ENCODE measurements around the gene SRD5A2. TPM values are rescaled to one million over a fixed set of nuclear protein-coding genes. Genes with fewer than 3 reads are reported as not detected.
A peak's percentile ranks its signal among the peaks of the same experiment; 100 is the strongest.

Gene SRD5A2
- polyA plus RNA-seq, 1 donor = 0.22 TPM

- no peak overlapping the region for H3K27ac ChIP-seq (ENCODE audit: low read length)
- no peaks in the 10 kb centered on the region for H3K36me3 ChIP-seq (ENCODE audit: control insufficient read depth, insufficient read depth, low read length)
- no peaks in the 10 kb centered on the region for H3K27me3 ChIP-seq (ENCODE audit: control insufficient read depth, insufficient read depth, low read length)
- H3K4me1 ChIP-seq (ENCODE audit: control insufficient read depth, insufficient read depth, low read length) = no peaks in the 10 kb centered on the region
- no peak overlapping the region for H3K4me3 ChIP-seq (ENCODE audit: low read length)
- WGBS (ENCODE audit: insufficient coverage, low lambda C conversion rate) = no CpG with 5 or more reads among the region's 1 CpG
- no peak for DNase-seq
- no peaks in the 10 kb centered on the region for H3K9me3 ChIP-seq (ENCODE audit: control insufficient read depth, low read depth, low read length)
Measured at GRCh38 chr2:31563273-31563839, 17.4 kb downstream of the SRD5A2 start.

GRCh38 chr2:31561823-31562222 lies 18.9 kb downstream of the SRD5A2 start:
- H3K27ac ChIP-seq (ENCODE audit: low read length) = no peak overlapping the region
- no peaks in the 10 kb centered on the region for H3K27me3 ChIP-seq (ENCODE audit: control insufficient read depth, insufficient read depth, low read length)
- no CpG with 5 or more reads among the region's 1 CpG for WGBS (ENCODE audit: insufficient coverage, low lambda C conversion rate)
- no peak for DNase-seq
- H3K9me3 ChIP-seq (ENCODE audit: control insufficient read depth, low read depth, low read length) = no peaks in the 10 kb centered on the region
- no peak overlapping the region for H3K4me3 ChIP-seq (ENCODE audit: low read length)
- H3K36me3 ChIP-seq (ENCODE audit: control insufficient read depth, insufficient read depth, low read length) = no peaks in the 10 kb centered on the region
- H3K4me1 ChIP-seq (ENCODE audit: control insufficient read depth, insufficient read depth, low read length) = no peaks in the 10 kb centered on the region

- Histone ChIP-seq H3K27ac (ENCODE audit: low read length) (no peak overlapping the region), H3K4me1 (ENCODE audit: control insufficient read depth, insufficient read depth, low read length) (no peaks in the 10 kb centered on the region), H3K36me3 (ENCODE audit: control insufficient read depth, insufficient read depth, low read length) (no peaks in the 10 kb centered on the region), H3K27me3 (ENCODE audit: control insufficient read depth, insufficient read depth, low read length) (no peaks in the 10 kb centered on the region), H3K9me3 (ENCODE audit: control insufficient read depth, low read depth, low read length) (peaks cover under 1% of the 10 kb centered on the region), H3K4me3 (ENCODE audit: low read length) (no peak overlapping the region)
- no peak for DNase-seq
- 71% methylated on average over 1 of the region's 7 CpGs for WGBS (ENCODE audit: insufficient coverage, low lambda C conversion rate)
Measured at GRCh38 chr2:31558401-31559295, 22.1 kb downstream of the SRD5A2 start.

GRCh38 chr2:31556940-31557339 lies 23.8 kb downstream of the SRD5A2 start:
- Histone ChIP-seq H3K9me3 (ENCODE audit: control insufficient read depth, low read depth, low read length) (peaks cover 3% of the 10 kb centered on the region), H3K4me1 (ENCODE audit: control insufficient read depth, insufficient read depth, low read length) (no peaks in the 10 kb centered on the region), H3K27me3 (ENCODE audit: control insufficient read depth, insufficient read depth, low read length) (no peaks in the 10 kb centered on the region), H3K27ac (ENCODE audit: low read length) (no peak overlapping the region), H3K4me3 (ENCODE audit: low read length) (no peak overlapping the region), H3K36me3 (ENCODE audit: control insufficient read depth, insufficient read depth, low read length) (no peaks in the 10 kb centered on the region)
- DNase-seq = peak; percentile 13 to 53

- H3K9me3 ChIP-seq (ENCODE audit: control insufficient read depth, low read depth, low read length) = peaks cover 3% of the 10 kb centered on the region
- DNase-seq = no peak
- H3K36me3 ChIP-seq (ENCODE audit: control insufficient read depth, insufficient read depth, low read length) = no peaks in the 10 kb centered on the region
- H3K27ac ChIP-seq (ENCODE audit: low read length) = no peak overlapping the region
- no peaks in the 10 kb centered on the region for H3K27me3 ChIP-seq (ENCODE audit: control insufficient read depth, insufficient read depth, low read length)
- no CpG with 5 or more reads among the region's 3 CpGs for WGBS (ENCODE audit: insufficient coverage, low lambda C conversion rate)
- H3K4me3 ChIP-seq (ENCODE audit: low read length) = no peak overlapping the region
- no peaks in the 10 kb centered on the region for H3K4me1 ChIP-seq (ENCODE audit: control insufficient read depth, insufficient read depth, low read length)
Measured at GRCh38 chr2:31555967-31556706, 24.6 kb downstream of the SRD5A2 start.

GRCh38 chr2:31553362-31553761 lies 27.4 kb downstream of the SRD5A2 start:
- no CpG with 5 or more reads among the region's 2 CpGs for WGBS (ENCODE audit: insufficient coverage, low lambda C conversion rate)
- Histone ChIP-seq H3K4me1 (ENCODE audit: control insufficient read depth, insufficient read depth, low read length) (no peaks in the 10 kb centered on the region), H3K36me3 (ENCODE audit: control insufficient read depth, insufficient read depth, low read length) (no peaks in the 10 kb centered on the region), H3K4me3 (ENCODE audit: low read length) (no peak overlapping the region), H3K27ac (ENCODE audit: low read length) (no peak overlapping the region), H3K9me3 (ENCODE audit: control insufficient read depth, low read depth, low read length) (peaks cover 3% of the 10 kb centered on the region), H3K27me3 (ENCODE audit: control insufficient read depth, insufficient read depth, low read length) (no peaks in the 10 kb centered on the region)
- no peak for DNase-seq

GRCh38 chr2:31547485-31547884 lies 33.3 kb downstream of the SRD5A2 start:
- Histone ChIP-seq H3K4me3 (ENCODE audit: low read length) (no peak overlapping the region), H3K36me3 (ENCODE audit: control insufficient read depth, insufficient read depth, low read length) (no peaks in the 10 kb centered on the region), H3K4me1 (ENCODE audit: control insufficient read depth, insufficient read depth, low read length) (no peaks in the 10 kb centered on the region), H3K27me3 (ENCODE audit: control insufficient read depth, insufficient read depth, low read length) (no peaks in the 10 kb centered on the region), H3K9me3 (ENCODE audit: control insufficient read depth, low read depth, low read length) (peaks cover 10% of the 10 kb centered on the region), H3K27ac (ENCODE audit: low read length) (peak overlapping the region; percentile 41)
- peak; percentile 76 to 83 for DNase-seq
- WGBS (ENCODE audit: insufficient coverage, low lambda C conversion rate) = 60% methylated on average over 1 of the region's 2 CpGs

GRCh38 chr2:31541853-31542252 lies 38.9 kb downstream of the SRD5A2 start:
- H3K4me3 ChIP-seq (ENCODE audit: low read length) = no peak overlapping the region
- no peak for DNase-seq
- H3K4me1 ChIP-seq (ENCODE audit: control insufficient read depth, insufficient read depth, low read length) = no peaks in the 10 kb centered on the region
- H3K36me3 ChIP-seq (ENCODE audit: control insufficient read depth, insufficient read depth, low read length) = no peaks in the 10 kb centered on the region
- no peak overlapping the region for H3K27ac ChIP-seq (ENCODE audit: low read length)
- H3K27me3 ChIP-seq (ENCODE audit: control insufficient read depth, insufficient read depth, low read length) = no peaks in the 10 kb centered on the region
- peaks cover 14% of the 10 kb centered on the region for H3K9me3 ChIP-seq (ENCODE audit: control insufficient read depth, low read depth, low read length)

GRCh38 chr2:31539505-31539904 lies 41.2 kb downstream of the SRD5A2 start:
- peaks cover 13% of the 10 kb centered on the region for H3K4me1 ChIP-seq (ENCODE audit: control insufficient read depth, insufficient read depth, low read length)
- WGBS (ENCODE audit: insufficient coverage, low lambda C conversion rate) = 100% methylated on average over 1 of the region's 3 CpGs
- no peak overlapping the region for H3K4me3 ChIP-seq (ENCODE audit: low read length)
- no peaks in the 10 kb centered on the region for H3K27me3 ChIP-seq (ENCODE audit: control insufficient read depth, insufficient read depth, low read length)
- no peak for DNase-seq
- H3K9me3 ChIP-seq (ENCODE audit: control insufficient read depth, low read depth, low read length) = peaks cover 14% of the 10 kb centered on the region
- no peak overlapping the region for H3K27ac ChIP-seq (ENCODE audit: low read length)
- H3K36me3 ChIP-seq (ENCODE audit: control insufficient read depth, insufficient read depth, low read length) = no peaks in the 10 kb centered on the region

GRCh38 chr2:31535768-31536167 lies 45.0 kb downstream of the SRD5A2 start:
- H3K36me3 ChIP-seq (ENCODE audit: control insufficient read depth, insufficient read depth, low read length) = no peaks in the 10 kb centered on the region
- no CpG with 5 or more reads among the region's 2 CpGs for WGBS (ENCODE audit: insufficient coverage, low lambda C conversion rate)
- H3K9me3 ChIP-seq (ENCODE audit: control insufficient read depth, low read depth, low read length) = no peaks in the 10 kb centered on the region
- H3K27me3 ChIP-seq (ENCODE audit: control insufficient read depth, insufficient read depth, low read length) = no peaks in the 10 kb centered on the region
- peaks cover 13% of the 10 kb centered on the region for H3K4me1 ChIP-seq (ENCODE audit: control insufficient read depth, insufficient read depth, low read length)
- H3K27ac ChIP-seq (ENCODE audit: low read length) = peak overlapping the region; percentile 59
- no peak overlapping the region for H3K4me3 ChIP-seq (ENCODE audit: low read length)
- peak; percentile 30 to 76 for DNase-seq

Data from large intestine (tissue), 3 donors.